GM12892 (cell line): ENCODE data around the gene ADAMTS10.

Experiments used
- POLR2A ChIP-seq: IDR thresholded peaks from 2 replicates; pipeline ENCODE4 v1.6.1; 2011; ENCODE audit warnings: low read depth, low read length, control low read depth
- POLR2AphosphoS5 ChIP-seq: IDR thresholded peaks from 2 replicates; pipeline ENCODE4 v1.6.1; 2011; ENCODE audit warnings: low read depth, low read length, control low read depth
- TAF1 ChIP-seq: IDR thresholded peaks from 2 replicates; pipeline ENCODE4 v1.6.1; 2011; ENCODE audit warnings: low read depth, mild to moderate bottlenecking, control low read depth, low read length, borderline replicate concordance

GRCh38 chr19:8566855-8567254 lies 43.7 kb downstream of the ADAMTS10 start:
- TF ChIP-seq POLR2A (no peak), POLR2AphosphoS5 (no peak), TAF1 (no peak)
